Fibroblast of pulmonary artery (primary cell): Measurements from ENCODE around the gene PPIL4.

Experiments used
- DNase-seq: peaks from one replicate; pipeline ENCODE4 v3.0.0-alpha.2; 2010; ENCODE audit warnings: low read depth
- H3K4me3 ChIP-seq: replicated peaks from 2 replicates; pipeline ENCODE4 v1.5.1; 2011; ENCODE audit warnings: low read depth, mild to moderate bottlenecking, control low read depth, low read length, moderate library complexity
- CTCF ChIP-seq: IDR thresholded peaks from 2 replicates; pipeline ENCODE4 v1.5.1; 2011; ENCODE audit warnings: mild to moderate bottlenecking, control low read depth, low read length, inconsistent platforms; ENCODE audit errors: missing control alignments

The PPIL4 gene

GRCh38 chr6:149560736-149561135 lies 14.9 kb upstream of the PPIL4 start:
- peak; percentile 21 for DNase-seq
- peak; percentile 66 for TF ChIP-seq CTCF
- no peak overlapping the region for H3K4me3 ChIP-seq

- no peak for DNase-seq
- no peak for TF ChIP-seq CTCF
- no peak overlapping the region for H3K4me3 ChIP-seq
These were observed 13.5 kb upstream of the PPIL4 start for GRCh38 chr6:149559389-149559788.

GRCh38 chr6:149558029-149558428 lies 12.2 kb upstream of the PPIL4 start:
- TF ChIP-seq CTCF = no peak
- H3K4me3 ChIP-seq = no peak overlapping the region
- DNase-seq = no peak

DNA sequence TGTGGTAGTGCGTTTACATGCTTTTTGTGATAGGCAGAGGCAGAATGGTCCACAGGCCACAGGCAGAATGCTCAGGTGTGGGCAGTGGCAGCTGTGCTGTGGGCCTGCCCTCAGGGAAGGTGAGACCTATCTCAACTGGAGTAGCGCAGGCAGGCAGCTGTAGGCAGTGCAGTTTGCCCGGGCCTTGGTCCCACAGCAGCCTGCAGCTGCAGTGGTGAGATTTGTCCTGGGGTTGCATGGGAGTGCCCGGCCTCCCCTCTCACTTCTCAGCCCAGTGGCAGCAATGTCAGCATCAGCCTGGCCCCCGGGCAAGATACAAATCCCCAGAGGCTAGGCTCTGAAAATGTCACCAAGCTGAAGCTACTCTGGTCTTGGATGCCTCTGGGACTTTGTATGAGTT lies 6.1 kb upstream of the PPIL4 start:
- DNase-seq = no peak
- H3K4me3 ChIP-seq = no peak overlapping the region
- no peak for TF ChIP-seq CTCF

DNA sequence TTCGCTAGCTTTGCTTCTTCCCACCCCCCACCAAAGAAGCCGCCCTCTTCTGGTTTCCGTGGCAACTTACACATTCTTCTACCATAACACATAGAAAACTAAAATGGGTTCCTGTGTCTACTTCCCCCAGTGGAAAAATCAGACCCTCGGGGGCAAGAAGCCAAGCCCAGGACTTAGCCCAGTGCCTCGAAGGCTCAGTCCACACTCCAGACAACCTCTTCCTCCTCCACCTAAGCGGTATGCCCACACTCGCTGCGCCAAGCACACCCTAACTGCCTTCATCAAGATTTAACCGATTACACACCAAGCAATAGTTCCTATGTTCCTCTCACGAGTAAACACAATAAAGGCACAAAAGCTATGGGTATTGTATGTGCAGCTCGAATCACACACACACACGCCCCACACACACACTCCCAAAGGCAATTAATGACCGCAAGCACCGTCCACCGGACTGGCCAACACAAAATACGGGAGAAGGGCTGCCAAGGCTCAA lies 537 bp downstream of the PPIL4 start:
- no peak for TF ChIP-seq CTCF
- DNase-seq = peak; percentile 78

DNA sequence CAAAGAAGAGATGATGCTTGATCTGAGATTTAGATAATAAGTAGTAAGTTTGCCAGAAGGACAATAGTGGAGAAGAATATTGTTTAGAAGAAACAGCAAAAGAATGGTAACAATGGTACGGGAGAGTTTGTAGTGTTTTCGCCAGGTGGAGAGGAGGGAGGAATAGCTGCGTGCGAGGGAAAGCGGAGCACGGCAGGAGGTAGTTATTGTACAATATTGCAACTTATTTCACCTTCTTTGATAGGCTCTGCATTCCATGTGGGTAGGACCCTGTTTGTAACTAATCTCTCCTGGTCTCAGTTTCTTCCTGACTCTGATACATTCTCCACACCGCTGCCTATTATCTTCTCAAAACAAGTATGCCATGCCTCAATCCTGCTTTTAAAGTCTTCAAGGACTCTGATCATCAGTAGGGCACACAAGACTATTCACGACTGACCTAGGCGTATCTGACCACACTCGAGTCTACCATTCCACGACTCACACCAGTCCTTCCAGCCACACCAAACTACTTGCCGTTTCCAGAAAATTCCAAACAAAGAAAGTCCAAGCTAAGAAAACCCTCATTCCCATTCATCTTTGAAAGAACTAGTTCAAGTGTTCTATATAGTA lies 1.1 kb downstream of the PPIL4 start:
- no peak for DNase-seq
- H3K4me3 ChIP-seq = peak overlapping the region; percentile 99
- TF ChIP-seq CTCF = no peak

More for the DNA sequence above, 537 bp downstream of the PPIL4 start:
- peak overlapping the region; percentile 99 for H3K4me3 ChIP-seq

GRCh38 chr6:149541139-149541538 lies 4.7 kb downstream of the PPIL4 start:
- no peak overlapping the region for H3K4me3 ChIP-seq
- DNase-seq = no peak
- no peak for TF ChIP-seq CTCF
